K562 (cell line): Measurements from ENCODE around the gene MYH7B.

Experiments
- PHF8 ChIP-seq: fragments of 200-600 bp; sonication (generic); IDR thresholded peaks from 2 replicates; pipeline ENCODE4 v1.6.1; 2012; ENCODE audit warnings: mixed run types, mild to moderate bottlenecking, inconsistent platforms, low read length, moderate library complexity, borderline replicate concordance
- TF ChIP-seq, protein P1 (sequence below), 3 experiments: IDR thresholded peaks in 2 of 3; conservative IDR thresholded peaks in 1 of 3; 2 replicates each; pipeline ENCODE4 v1.5.1; 2011 to 2012; ENCODE audit warnings: low read length in 3 of 3, mild to moderate bottlenecking in 3 of 3, control low read depth in 2 of 3, improper control_type of control experiment in 1 of 3, inconsistent platforms in 1 of 3, low read depth in 1 of 3, mixed read lengths in 1 of 3, moderate library complexity in 1 of 3; ENCODE audit not compliant: insufficient read depth in 2 of 3

DNA sequence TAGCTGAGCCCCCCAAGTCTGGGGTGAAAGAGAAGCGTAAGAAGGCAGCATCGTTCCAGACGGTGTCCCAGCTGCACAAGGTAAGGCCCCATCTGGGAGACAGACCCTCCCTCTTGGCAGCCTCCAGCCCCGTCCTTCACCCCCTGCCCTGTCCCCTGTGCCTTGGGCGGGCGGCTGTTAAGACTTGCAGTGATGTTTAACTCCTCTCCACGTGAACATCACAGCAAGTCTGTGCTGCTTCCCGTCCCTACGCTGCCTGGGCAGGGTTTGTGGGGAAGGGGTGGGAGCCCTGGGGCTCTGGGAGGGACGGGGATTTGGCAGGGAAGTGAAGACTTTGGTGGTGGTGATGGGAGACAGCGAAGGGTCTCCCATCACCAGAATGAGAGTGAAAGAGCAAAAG is 34.6 kb downstream of the MYH7B start:
- TF ChIP-seq, protein P1, sequence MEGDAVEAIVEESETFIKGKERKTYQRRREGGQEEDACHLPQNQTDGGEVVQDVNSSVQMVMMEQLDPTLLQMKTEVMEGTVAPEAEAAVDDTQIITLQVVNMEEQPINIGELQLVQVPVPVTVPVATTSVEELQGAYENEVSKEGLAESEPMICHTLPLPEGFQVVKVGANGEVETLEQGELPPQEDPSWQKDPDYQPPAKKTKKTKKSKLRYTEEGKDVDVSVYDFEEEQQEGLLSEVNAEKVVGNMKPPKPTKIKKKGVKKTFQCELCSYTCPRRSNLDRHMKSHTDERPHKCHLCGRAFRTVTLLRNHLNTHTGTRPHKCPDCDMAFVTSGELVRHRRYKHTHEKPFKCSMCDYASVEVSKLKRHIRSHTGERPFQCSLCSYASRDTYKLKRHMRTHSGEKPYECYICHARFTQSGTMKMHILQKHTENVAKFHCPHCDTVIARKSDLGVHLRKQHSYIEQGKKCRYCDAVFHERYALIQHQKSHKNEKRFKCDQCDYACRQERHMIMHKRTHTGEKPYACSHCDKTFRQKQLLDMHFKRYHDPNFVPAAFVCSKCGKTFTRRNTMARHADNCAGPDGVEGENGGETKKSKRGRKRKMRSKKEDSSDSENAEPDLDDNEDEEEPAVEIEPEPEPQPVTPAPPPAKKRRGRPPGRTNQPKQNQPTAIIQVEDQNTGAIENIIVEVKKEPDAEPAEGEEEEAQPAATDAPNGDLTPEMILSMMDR (IDR thresholded peaks at IDR 0.05 in 2 of 3, conservative IDR thresholded peaks at IDR 0.05 in 1 of 3; ENCODE audit: insufficient read depth in 2 of 3, low read depth in 1 of 3, low read length in 3 of 3) = no peak
- no peak for TF ChIP-seq PHF8
